Gastrocnemius medialis (tissue), 4 donors: ENCODE measurements around the gene LFNG.

ENCODE experiments used
- POLR2A ChIP-seq, 2 donors: fragments of 450-650 bp; IDR thresholded peaks; one replicate each; pipeline ENCODE4 v1.6.1; 2017; ENCODE audit warnings: antibody characterized with exemption in 2 of 2, mild to moderate bottlenecking in 2 of 2, moderate library complexity in 2 of 2
- TF ChIP-seq, protein P1 (sequence below), 5 experiments: fragments of 450-650 bp in 3 of 5; fragments of 200-600 bp in 2 of 5; sonication (generic) in 2 of 5; IDR thresholded peaks in 4 of 5; conservative IDR thresholded peaks in 1 of 5; 1 replicate in 4 of 5; 2 replicates in 1 of 5; pipeline ENCODE4 v1.5.1; 2016 to 2019; ENCODE audit warnings: antibody characterized with exemption in 5 of 5, mild to moderate bottlenecking in 3 of 5, moderate library complexity in 3 of 5

GRCh38 chr7:2567679-2568278 is 48.2 kb downstream of the LFNG start:
- TF ChIP-seq POLR2A (IDR thresholded peaks at IDR 0.05) = no peak
- TF ChIP-seq, protein P1, sequence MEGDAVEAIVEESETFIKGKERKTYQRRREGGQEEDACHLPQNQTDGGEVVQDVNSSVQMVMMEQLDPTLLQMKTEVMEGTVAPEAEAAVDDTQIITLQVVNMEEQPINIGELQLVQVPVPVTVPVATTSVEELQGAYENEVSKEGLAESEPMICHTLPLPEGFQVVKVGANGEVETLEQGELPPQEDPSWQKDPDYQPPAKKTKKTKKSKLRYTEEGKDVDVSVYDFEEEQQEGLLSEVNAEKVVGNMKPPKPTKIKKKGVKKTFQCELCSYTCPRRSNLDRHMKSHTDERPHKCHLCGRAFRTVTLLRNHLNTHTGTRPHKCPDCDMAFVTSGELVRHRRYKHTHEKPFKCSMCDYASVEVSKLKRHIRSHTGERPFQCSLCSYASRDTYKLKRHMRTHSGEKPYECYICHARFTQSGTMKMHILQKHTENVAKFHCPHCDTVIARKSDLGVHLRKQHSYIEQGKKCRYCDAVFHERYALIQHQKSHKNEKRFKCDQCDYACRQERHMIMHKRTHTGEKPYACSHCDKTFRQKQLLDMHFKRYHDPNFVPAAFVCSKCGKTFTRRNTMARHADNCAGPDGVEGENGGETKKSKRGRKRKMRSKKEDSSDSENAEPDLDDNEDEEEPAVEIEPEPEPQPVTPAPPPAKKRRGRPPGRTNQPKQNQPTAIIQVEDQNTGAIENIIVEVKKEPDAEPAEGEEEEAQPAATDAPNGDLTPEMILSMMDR (IDR thresholded peaks at IDR 0.05 in 4 of 5, conservative IDR thresholded peaks at IDR 0.05 in 1 of 5) = peak in 4 of 5 experiments; percentile 20 to 51 (median 47)
